ENCODE data around the gene SH2D3C. TPM values are rescaled to one million over a fixed set of nuclear protein-coding genes. Genes with fewer than 3 reads are reported as not detected.

SH2D3C gene
- total RNA-seq, 1 experiment from 2014 or later, result 0.79 TPM

- H3K9me3 ChIP-seq (ENCODE audit: insufficient read depth, low read depth), result no peaks in the 10 kb centered on the region
- DNase-seq, result no peak
- no TSS peak for BruUV-seq (replicated peaks)
- no peak overlapping the region for H3K4me3 ChIP-seq
- H3K4me2 ChIP-seq, result no peak overlapping the region
- POLR2A ChIA-PET (ENCODE audit: unreplicated experiment), result no interaction called here
- no peaks in the 10 kb centered on the region for H4K20me1 ChIP-seq (ENCODE audit: insufficient read depth)
- CTCF ChIA-PET, result no interaction called here
- H3K27me3 ChIP-seq (ENCODE audit: insufficient read depth, low read depth), result no peaks in the 10 kb centered on the region
- H3K27ac ChIP-seq, result no peak overlapping the region
- no peaks in the 10 kb centered on the region for H3K36me3 ChIP-seq (ENCODE audit: low read depth)
- intact Hi-C loops (cut with micrococcal nuclease; ENCODE audit: unreplicated experiment), result loop anchor here (5.0 to 10.0 kb wide), 2 partner anchors 505 to 787 kb away; no protein-coding TSS in a partner anchor
- H3K9me2 ChIP-seq (ENCODE audit: insufficient read depth), result no peaks in the 10 kb centered on the region
- H3K4me1 ChIP-seq (replicated peaks; ENCODE audit: insufficient read depth), result peaks cover 6% of the 10 kb centered on the region; the same call in 1 of the 2 replicates
- no peak overlapping the region for H2AFZ ChIP-seq
- H3F3A ChIP-seq (ENCODE audit: insufficient read depth, low read depth), result peaks cover 7% of the 10 kb centered on the region; the same call in 1 of the 2 replicates
- H3K79me2 ChIP-seq (ENCODE audit: low read depth), result no peaks in the 10 kb centered on the region
- TF ChIP-seq, protein P1, sequence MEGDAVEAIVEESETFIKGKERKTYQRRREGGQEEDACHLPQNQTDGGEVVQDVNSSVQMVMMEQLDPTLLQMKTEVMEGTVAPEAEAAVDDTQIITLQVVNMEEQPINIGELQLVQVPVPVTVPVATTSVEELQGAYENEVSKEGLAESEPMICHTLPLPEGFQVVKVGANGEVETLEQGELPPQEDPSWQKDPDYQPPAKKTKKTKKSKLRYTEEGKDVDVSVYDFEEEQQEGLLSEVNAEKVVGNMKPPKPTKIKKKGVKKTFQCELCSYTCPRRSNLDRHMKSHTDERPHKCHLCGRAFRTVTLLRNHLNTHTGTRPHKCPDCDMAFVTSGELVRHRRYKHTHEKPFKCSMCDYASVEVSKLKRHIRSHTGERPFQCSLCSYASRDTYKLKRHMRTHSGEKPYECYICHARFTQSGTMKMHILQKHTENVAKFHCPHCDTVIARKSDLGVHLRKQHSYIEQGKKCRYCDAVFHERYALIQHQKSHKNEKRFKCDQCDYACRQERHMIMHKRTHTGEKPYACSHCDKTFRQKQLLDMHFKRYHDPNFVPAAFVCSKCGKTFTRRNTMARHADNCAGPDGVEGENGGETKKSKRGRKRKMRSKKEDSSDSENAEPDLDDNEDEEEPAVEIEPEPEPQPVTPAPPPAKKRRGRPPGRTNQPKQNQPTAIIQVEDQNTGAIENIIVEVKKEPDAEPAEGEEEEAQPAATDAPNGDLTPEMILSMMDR (conservative IDR thresholded peaks at IDR 0.05), result no peak
- TF ChIP-seq EZH2 (IDR thresholded peaks at IDR 0.05; ENCODE audit: low read depth), result no peak
These were observed 48.8 kb downstream of the SH2D3C start for GRCh38 chr9:127729522-127730256.

DNA sequence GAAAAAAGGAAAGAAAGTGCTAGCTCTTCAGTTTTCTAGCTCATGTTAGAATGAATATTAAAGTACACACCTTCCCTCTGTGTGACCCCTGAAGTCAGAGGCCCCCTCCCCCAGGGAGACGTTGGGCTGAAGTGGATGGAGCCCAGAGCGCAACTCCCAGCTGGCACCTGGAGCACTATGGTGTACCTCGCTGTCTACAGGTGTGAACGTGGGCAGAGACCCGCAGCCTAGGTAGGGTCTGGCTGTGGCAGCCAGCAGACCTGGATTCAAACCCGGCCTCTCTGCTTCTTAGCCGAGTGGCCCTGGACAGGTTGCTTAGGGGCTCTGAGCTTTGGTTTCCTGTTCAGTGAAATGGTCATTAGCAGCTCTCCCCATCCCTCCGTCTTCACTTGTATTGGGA is 49.7 kb downstream of the SH2D3C start:
- intact Hi-C loops (cut with micrococcal nuclease; ENCODE audit: unreplicated experiment), result loop anchor here (10.0 kb wide), 1 partner anchor 504 kb away; no protein-coding TSS in a partner anchor
- Histone ChIP-seq H3K36me3 (ENCODE audit: low read depth) (no peaks in the 10 kb centered on the region), H2AFZ (no peak overlapping the region), H4K20me1 (ENCODE audit: insufficient read depth) (no peaks in the 10 kb centered on the region), H3K9me2 (ENCODE audit: insufficient read depth) (no peaks in the 10 kb centered on the region), H3K79me2 (ENCODE audit: low read depth) (no peaks in the 10 kb centered on the region), H3F3A (ENCODE audit: insufficient read depth, low read depth) (peaks cover 13% of the 10 kb centered on the region; the same call in 1 of the 2 replicates), H3K4me1 (replicated peaks; ENCODE audit: insufficient read depth) (no peaks in the 10 kb centered on the region), H3K9me3 (ENCODE audit: insufficient read depth, low read depth) (no peaks in the 10 kb centered on the region), H3K4me3 (no peak overlapping the region), H3K27ac (no peak overlapping the region), H3K4me2 (no peak overlapping the region), H3K27me3 (ENCODE audit: insufficient read depth, low read depth) (no peaks in the 10 kb centered on the region)
- no TSS peak for BruUV-seq (replicated peaks)
- ChIA-PET CTCF (no interaction called here), POLR2A (ENCODE audit: unreplicated experiment) (interaction anchor here (0.5 kb wide), 1 partner anchor 150 kb away, joined by 6 read pairs; no protein-coding TSS in a partner anchor)
- TF ChIP-seq, protein P1 (conservative IDR thresholded peaks at IDR 0.05), result no peak
- no peak for TF ChIP-seq EZH2 (IDR thresholded peaks at IDR 0.05; ENCODE audit: low read depth)
- DNase-seq, result no peak

GRCh38 chr9:127726871-127727270 is 51.6 kb downstream of the SH2D3C start:
- no peaks in the 10 kb centered on the region for H3K27me3 ChIP-seq (ENCODE audit: insufficient read depth, low read depth)
- H3K4me1 ChIP-seq (replicated peaks; ENCODE audit: insufficient read depth), result peaks cover 6% of the 10 kb centered on the region
- ChIA-PET CTCF (interaction anchor here (0.6 kb wide), 1 partner anchor 542 kb away, joined by 6 read pairs; no protein-coding TSS in a partner anchor), POLR2A (ENCODE audit: unreplicated experiment) (no interaction called here)
- no peaks in the 10 kb centered on the region for H3K79me2 ChIP-seq (ENCODE audit: low read depth)
- BruUV-seq (replicated peaks), result no TSS peak
- no peak overlapping the region for H3K4me3 ChIP-seq
- H3K27ac ChIP-seq, result no peak overlapping the region
- H3K4me2 ChIP-seq, result no peak overlapping the region
- intact Hi-C loops (cut with micrococcal nuclease; ENCODE audit: unreplicated experiment), result loop anchor here (10.0 kb wide), 1 partner anchor 502 kb away; no protein-coding TSS in a partner anchor
- H3F3A ChIP-seq (ENCODE audit: insufficient read depth, low read depth), result peaks cover 15% of the 10 kb centered on the region
- TF ChIP-seq, protein P1 (conservative IDR thresholded peaks at IDR 0.05), result no peak
- TF ChIP-seq EZH2 (IDR thresholded peaks at IDR 0.05; ENCODE audit: low read depth), result no peak
- no peak for DNase-seq
- H4K20me1 ChIP-seq (ENCODE audit: insufficient read depth), result no peaks in the 10 kb centered on the region
- H2AFZ ChIP-seq, result no peak overlapping the region
- H3K9me2 ChIP-seq (ENCODE audit: insufficient read depth), result no peaks in the 10 kb centered on the region
- no peaks in the 10 kb centered on the region for H3K36me3 ChIP-seq (ENCODE audit: low read depth)
- H3K9me3 ChIP-seq (ENCODE audit: insufficient read depth, low read depth), result no peaks in the 10 kb centered on the region
